Measurements from ENCODE around the gene UAP1. TPM values are rescaled to one million over a fixed set of nuclear protein-coding genes. Genes with fewer than 3 reads are reported as not detected.

UAP1 gene
- total RNA-seq, 2 donors from 2014 or later: 51.4 to 72.1 TPM

DNA sequence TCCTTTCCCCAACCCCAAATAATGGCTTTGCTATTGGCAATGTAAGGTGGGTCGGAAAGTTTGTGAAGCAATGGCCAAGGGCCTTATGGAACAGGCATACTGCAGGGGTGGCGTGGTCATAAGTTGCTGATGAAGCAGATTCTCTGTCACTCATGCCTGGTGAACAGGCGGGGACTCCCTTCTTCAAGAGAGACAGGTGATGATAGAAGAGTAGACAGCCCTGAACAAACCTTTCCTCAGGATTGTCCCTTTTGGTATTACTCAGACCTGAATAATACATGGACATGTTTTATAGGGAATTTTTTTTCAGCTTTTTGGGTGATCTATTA, 83.4 kb downstream of the UAP1 start:
- H3K4me3 ChIP-seq: no peak overlapping the region

DNA sequence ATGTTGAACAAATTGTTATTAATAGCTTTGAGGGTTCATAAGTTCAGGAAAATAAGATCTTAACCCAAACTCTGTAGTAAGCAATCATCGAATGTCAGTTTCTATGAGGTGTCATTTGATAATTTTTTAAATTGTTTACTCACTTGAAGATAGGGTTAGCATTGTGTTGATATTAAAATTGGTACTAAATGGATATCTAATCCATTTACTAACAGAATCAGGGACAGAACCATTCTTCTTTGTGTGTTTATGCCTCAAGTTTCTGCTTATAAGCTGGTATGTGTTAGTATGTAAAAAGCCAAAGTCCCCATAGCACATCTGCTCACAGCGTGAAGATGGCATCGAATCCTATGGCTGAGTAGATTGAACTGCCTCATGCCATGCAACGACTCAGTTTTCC, 84.1 kb downstream of the UAP1 start:
- TF ChIP-seq POLR2AphosphoS5 (IDR thresholded peaks at IDR 0.05): no peak
- TF ChIP-seq, protein P1, sequence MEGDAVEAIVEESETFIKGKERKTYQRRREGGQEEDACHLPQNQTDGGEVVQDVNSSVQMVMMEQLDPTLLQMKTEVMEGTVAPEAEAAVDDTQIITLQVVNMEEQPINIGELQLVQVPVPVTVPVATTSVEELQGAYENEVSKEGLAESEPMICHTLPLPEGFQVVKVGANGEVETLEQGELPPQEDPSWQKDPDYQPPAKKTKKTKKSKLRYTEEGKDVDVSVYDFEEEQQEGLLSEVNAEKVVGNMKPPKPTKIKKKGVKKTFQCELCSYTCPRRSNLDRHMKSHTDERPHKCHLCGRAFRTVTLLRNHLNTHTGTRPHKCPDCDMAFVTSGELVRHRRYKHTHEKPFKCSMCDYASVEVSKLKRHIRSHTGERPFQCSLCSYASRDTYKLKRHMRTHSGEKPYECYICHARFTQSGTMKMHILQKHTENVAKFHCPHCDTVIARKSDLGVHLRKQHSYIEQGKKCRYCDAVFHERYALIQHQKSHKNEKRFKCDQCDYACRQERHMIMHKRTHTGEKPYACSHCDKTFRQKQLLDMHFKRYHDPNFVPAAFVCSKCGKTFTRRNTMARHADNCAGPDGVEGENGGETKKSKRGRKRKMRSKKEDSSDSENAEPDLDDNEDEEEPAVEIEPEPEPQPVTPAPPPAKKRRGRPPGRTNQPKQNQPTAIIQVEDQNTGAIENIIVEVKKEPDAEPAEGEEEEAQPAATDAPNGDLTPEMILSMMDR (IDR thresholded peaks at IDR 0.05): no peak
- no peak for TF ChIP-seq POLR2A (IDR thresholded peaks at IDR 0.05)
- Histone ChIP-seq H3K4me1 (replicated peaks) (no peaks in the 10 kb centered on the region), H3K36me3 (no peaks in the 10 kb centered on the region), H3K27me3 (replicated peaks; ENCODE audit: insufficient read depth) (no peaks in the 10 kb centered on the region), H3K27ac (no peak overlapping the region), H3K9me3 (no peaks in the 10 kb centered on the region), H3K4me3 (no peak overlapping the region)
- WGBS: 83% methylated on average over 4 of the region's 4 CpGs
- intact Hi-C loops (cut with DNase I): no loop called here
- no peak for DNase-seq (ENCODE audit: low spot score)

More for the DNA sequence above, 83.4 kb downstream of the UAP1 start:
- Histone ChIP-seq H3K36me3 (no peaks in the 10 kb centered on the region), H3K27ac (no peak overlapping the region), H3K9me3 (no peaks in the 10 kb centered on the region), H3K4me1 (replicated peaks) (no peaks in the 10 kb centered on the region), H3K27me3 (replicated peaks; ENCODE audit: insufficient read depth) (no peaks in the 10 kb centered on the region)
- DNase-seq (ENCODE audit: low spot score): no peak
- TF ChIP-seq POLR2A (IDR thresholded peaks at IDR 0.05) (no peak), POLR2AphosphoS5 (IDR thresholded peaks at IDR 0.05) (no peak)
- TF ChIP-seq, protein P1 (IDR thresholded peaks at IDR 0.05): no peak
- intact Hi-C loops (cut with DNase I): no loop called here
- 98% methylated on average over 3 of the region's 3 CpGs for WGBS

- Histone ChIP-seq H3K27ac (no peak overlapping the region), H3K36me3 (no peaks in the 10 kb centered on the region), H3K4me3 (no peak overlapping the region), H3K27me3 (replicated peaks; ENCODE audit: insufficient read depth) (no peaks in the 10 kb centered on the region), H3K9me3 (no peaks in the 10 kb centered on the region), H3K4me1 (replicated peaks) (no peaks in the 10 kb centered on the region)
- no peak for DNase-seq (ENCODE audit: low spot score)
- intact Hi-C loops (cut with DNase I): no loop called here
- TF ChIP-seq, protein P1 (IDR thresholded peaks at IDR 0.05): no peak
- TF ChIP-seq POLR2AphosphoS5 (IDR thresholded peaks at IDR 0.05) (no peak), POLR2A (IDR thresholded peaks at IDR 0.05) (no peak)
- 72% methylated on average over 3 of the region's 3 CpGs for WGBS
Measured at GRCh38 chr1:162649583-162649982, 88.1 kb downstream of the UAP1 start.

Small RNA genes lying within 50 kb of the gene (small RNA-seq; reads per million reads assigned to genes)
- 0 reads per million in 2 donors for gene UQCRBP2

Other genes starting within 250 kb of the UAP1 start
- gene SPATA46, start 184.9 kb upstream of the UAP1 start, total RNA-seq: under 1 TPM in 1 of 2 donors, not detected in 1; 0.62 TPM
- 10 to 100 TPM in 1 of 2 donors, 1 to 10 TPM in 1; 5.2 to 22.1 TPM for gene C1orf226, start 180.0 kb upstream of the UAP1 start, total RNA-seq
- gene SH2D1B, start 149.6 kb upstream of the UAP1 start, total RNA-seq: not detected
- 10 to 100 TPM; 34.7 to 47.0 TPM for gene UHMK1, start 63.9 kb upstream of the UAP1 start, total RNA-seq
- 10 to 100 TPM; 14.2 to 27.0 TPM for gene DDR2, start 70.7 kb downstream of the UAP1 start, total RNA-seq
- gene HSD17B7, start 229.0 kb downstream of the UAP1 start, total RNA-seq: 10 to 100 TPM; 14.1 to 14.7 TPM